Effector CD8-positive, alpha-beta T cell (primary cell): ENCODE data around the gene MUC5AC.
"Not testable (repeated sequence)": the region's sequence is repeated elsewhere in the genome, so short reads cannot be mapped to it uniquely, and the experiment has no call there.

Source experiments
- DNase-seq: peaks from one replicate; lab custom pipeline; 2025; lab: John Stamatoyannopoulos, UW

The MUC5AC gene

DNA sequence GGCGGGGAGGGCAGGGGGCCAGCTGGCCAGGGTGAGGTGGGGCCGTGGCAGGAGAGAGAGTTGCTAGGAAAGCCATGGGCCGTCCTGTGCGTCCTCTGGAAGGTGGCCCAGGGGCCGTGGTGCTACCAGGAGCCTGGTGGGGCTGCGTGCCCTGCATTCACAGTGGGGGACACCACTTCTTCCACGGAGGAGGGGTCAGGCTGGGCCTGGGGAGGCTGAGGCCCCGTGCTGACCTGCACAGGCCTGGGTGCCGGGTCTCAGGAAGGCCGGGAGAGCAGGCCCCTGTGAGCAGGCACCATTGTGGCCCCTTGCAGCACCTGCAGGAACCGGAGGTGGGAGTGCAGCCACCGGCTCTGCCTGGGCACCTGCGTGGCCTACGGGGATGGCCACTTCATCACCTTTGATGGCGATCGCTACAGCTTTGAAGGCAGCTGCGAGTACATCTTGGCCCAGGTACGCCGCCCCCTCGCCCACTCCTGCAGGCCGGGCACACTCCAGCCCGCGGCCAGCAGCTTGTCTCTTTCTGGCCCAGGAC, 77.1 kb downstream of the MUC5AC start:
- no peak for DNase-seq

DNA sequence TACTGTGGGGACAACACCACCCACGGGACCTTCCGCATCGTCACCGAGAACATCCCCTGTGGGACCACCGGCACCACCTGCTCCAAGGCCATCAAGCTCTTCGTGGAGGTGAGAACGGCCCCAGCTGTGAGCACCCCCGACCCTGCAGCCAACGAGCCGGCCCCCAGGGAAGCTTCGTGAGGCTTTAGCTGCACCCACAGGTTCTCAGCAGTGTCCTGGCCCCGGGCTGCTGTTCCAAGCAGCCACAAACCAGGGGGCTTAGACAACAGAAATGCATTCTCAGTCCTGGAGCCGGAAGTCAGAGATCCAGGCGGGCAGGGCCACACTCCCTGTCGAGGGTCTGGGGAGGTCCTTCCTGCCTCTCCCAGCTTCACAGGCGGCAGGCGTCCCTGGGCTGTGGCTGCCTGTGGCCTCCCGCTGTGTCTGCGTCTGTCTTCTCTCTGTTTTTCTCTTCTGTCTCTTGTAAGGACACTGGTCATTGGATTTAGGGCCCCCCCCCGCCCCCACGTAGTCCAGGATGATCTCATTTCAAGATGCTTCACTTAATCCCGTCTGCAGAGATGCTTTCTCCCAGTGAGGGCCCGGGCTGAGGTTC, 77.7 kb downstream of the MUC5AC start:
- no peak for DNase-seq

DNA sequence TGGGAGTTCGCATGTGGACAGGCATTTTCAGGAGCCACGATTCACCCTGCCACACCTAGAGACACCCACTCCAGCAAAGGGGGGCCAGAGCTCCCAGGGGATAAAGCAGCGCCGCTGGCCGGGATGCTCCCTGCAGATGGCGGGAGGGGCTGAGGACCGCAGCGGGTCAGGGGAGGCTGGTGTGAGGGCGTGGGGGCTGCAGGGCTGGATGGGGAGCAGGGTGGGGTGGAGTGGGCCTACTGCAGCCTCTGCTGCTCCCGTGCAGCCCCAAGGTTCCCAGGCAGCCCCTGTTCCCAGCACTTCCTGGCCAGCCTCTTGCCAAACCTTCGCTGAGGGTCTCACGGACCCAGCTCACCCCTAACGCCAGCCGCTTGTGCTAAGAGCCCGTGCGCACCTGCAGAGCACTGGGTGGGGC, 78.2 kb downstream of the MUC5AC start:
- DNase-seq = no peak

DNA sequence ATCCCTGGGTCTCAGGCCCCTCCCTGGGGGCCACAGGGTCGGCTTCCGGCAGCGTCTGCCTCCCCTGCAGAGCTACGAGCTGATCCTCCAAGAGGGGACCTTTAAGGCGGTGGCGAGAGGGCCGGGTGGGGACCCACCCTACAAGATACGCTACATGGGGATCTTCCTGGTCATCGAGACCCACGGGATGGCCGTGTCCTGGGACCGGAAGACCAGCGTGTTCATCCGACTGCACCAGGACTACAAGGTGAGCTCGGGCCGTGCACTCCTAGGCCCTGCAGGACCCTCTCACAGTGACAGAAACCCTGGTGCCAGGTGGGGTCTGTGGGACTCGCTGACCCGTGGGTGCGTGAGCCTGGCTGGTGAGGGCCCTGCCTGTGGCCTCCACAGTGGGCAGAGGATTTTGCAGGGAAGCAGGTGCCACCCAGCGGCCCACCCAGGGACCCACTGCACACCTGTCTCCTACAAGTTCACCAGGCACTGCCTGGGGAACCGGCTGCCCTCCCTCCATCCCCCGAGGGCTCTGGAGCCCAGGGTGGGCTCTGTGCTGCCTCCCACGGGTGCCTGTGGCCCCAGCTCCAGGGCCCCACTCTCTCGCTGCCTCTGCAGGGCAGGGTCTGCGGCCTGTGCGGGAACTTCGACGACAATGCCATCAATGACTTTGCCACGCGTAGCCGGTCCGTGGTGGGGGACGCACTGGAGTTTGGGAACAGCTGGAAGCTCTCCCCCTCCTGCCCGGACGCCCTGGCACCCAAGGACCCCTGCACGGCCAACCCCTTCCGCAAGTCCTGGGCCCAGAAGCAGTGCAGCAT, 78.8 kb downstream of the MUC5AC start:
- no peak for DNase-seq

DNA sequence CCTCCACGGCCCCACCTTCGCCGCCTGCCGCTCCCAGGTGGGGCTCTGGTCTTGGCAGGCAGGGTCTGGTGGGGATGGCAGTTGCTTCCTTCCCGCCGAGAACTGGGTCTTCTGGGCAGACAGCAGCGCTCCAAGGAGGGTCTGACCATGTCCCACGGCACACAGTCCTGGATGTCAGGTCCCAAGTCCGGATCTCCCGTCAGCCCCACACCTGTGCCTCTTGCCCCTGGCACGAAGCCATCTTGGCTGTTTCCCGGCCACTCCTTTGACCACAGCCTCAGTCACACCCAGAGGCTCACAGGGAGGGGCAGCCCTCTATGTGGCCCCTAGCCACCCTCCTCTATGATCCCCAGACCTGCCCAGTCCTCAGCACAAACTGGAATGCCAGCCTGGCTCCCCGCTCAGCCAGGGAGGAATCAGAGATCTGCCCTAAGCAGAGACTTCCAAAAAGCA, 79.4 kb downstream of the MUC5AC start:
- no peak for DNase-seq

DNA sequence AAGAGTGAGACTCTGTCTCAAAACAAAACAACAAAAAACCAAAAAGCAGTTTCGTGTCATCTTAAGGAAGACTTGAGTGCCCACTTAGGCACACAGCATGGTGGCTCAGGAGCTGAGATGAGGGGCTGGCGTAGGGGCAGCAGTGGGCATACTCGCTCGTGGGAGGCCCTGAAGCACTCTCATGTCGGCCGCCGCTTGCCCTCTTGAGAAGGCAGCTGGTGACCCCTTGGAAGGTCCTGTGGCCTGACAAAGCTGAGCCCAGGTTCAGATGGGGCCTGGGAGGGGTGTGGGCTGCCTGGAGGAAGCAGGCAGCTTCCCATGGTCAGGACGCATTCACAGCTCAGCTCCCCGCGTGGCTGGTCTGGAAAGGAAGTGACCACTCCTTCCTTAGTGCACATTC, 80.1 kb downstream of the MUC5AC start:
- no peak for DNase-seq

DNA sequence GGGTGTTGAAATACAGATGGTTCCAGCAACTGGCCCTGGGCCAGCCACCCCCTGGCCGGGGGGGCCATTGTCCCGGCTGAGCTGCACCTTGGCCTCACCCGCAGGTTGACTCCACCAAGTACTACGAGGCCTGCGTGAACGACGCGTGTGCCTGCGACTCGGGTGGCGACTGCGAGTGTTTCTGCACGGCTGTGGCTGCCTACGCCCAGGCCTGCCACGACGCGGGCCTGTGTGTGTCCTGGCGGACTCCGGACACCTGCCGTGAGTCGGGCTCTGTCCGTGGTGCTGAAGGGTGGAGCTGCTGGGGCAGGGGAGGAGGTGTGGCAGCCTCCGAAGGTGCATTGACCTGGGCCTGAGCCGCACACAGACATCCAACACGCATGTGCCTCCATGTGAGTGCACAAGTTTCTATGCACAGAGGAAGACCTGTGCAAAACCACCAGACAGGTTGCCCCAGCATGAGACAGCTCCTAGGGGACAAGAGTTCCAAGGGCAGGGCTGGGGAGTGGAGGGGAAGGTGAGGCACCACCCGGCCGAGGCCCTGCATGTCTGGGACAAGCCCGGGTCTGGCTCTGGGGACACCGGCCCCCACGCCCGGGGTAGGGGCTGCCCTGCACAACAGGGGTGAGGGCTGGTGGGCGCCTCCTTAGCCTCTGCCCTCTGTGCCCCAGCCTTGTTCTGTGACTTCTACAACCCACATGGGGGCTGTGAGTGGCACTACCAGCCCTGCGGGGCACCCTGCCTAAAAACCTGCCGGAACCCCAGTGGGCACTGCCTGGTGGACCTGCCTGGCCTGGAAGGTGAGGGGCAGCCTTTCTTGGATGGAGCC, 81.2 kb downstream of the MUC5AC start:
- no peak for DNase-seq

DNA sequence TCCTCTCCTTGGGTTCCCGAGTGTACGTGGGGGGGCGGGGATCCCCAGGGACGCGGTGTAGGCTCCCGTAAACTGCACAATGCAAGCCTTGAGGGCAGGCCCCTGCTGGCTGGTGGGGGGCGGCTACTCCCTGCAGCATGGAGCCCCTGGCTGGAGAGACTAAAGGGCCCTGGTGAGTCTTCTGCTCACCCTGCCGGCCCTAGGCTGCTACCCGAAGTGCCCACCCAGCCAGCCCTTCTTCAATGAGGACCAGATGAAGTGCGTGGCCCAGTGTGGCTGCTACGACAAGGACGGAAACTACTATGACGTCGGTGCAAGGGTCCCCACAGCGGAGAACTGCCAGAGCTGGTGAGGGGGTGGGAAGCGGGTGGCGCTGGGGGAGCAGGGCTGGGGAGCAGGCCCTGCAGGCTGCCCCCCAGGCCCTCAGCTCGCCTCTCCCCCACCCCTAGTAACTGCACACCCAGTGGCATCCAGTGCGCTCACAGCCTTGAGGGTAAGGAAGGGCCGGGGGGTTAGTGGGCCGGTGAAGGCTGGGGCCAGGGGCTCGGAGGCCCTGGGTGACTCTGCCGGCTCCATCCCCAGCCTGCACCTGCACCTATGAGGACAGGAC, 81.9 kb downstream of the MUC5AC start:
- DNase-seq = no peak

DNA sequence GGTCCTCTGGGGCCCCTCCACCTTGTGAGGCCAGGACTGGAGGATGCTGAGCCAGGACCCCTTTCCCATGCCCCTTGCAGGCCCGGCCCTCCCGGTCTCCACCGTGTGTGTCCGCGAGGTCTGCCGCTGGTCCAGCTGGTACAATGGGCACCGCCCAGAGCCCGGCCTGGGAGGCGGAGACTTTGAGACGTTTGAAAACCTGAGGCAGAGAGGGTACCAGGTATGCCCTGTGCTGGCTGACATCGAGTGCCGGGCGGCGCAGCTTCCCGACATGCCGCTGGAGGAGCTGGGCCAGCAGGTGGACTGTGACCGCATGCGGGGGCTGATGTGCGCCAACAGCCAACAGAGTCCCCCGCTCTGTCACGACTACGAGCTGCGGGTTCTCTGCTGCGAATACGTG, 83.0 kb downstream of the MUC5AC start:
- no peak for DNase-seq

DNA sequence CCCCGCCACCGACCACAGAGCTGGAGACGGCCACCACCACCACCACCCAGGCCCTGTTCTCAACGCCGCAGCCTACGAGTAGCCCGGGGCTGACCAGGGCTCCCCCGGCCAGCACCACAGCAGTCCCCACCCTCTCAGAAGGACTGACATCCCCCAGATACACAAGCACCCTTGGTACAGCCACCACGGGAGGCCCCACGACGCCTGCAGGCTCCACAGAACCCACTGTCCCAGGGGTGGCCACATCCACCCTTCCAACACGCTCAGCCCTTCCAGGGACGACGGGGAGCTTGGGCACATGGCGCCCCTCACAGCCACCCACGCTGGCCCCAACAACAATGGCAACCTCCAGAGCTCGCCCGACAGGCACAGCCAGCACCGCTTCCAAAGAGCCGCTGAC, 84.0 kb downstream of the MUC5AC start:
- no peak for DNase-seq

DNA sequence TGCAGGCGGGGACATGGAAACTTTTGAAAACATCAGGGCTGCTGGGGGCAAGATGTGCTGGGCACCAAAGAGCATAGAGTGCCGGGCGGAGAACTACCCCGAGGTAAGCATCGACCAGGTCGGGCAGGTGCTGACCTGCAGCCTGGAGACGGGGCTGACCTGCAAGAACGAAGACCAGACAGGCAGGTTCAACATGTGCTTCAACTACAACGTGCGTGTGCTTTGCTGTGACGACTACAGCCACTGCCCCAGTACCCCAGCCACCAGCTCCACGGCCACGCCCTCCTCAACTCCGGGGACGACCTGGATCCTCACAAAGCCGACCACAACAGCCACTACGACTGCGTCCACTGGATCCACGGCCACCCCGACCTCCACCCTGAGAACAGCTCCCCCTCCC, 84.5 kb downstream of the MUC5AC start:
- DNase-seq = no peak

DNA sequence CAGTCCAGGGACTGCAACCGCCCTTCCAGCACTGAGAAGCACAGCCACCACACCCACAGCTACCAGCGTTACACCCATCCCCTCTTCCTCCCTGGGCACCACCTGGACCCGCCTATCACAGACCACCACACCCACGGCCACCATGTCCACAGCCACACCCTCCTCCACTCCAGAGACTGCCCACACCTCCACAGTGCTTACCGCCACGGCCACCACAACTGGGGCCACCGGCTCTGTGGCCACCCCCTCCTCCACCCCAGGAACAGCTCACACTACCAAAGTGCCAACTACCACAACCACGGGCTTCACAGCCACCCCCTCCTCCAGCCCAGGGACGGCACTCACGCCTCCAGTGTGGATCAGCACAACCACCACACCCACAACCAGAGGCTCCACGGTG, 85.0 kb downstream of the MUC5AC start:
- DNase-seq = not testable (repeated sequence)

DNA sequence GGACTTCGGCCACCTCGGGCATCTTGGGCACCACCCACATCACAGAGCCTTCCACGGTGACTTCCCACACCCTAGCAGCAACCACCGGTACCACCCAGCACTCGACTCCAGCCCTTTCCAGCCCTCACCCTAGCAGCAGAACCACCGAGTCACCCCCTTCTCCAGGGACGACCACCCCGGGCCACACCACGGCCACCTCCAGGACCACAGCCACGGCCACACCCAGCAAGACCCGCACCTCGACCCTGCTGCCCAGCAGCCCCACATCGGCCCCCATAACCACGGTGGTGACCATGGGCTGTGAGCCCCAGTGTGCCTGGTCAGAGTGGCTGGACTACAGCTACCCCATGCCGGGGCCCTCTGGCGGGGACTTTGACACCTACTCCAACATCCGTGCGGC, 85.8 kb downstream of the MUC5AC start:
- DNase-seq = not testable (repeated sequence)

DNA sequence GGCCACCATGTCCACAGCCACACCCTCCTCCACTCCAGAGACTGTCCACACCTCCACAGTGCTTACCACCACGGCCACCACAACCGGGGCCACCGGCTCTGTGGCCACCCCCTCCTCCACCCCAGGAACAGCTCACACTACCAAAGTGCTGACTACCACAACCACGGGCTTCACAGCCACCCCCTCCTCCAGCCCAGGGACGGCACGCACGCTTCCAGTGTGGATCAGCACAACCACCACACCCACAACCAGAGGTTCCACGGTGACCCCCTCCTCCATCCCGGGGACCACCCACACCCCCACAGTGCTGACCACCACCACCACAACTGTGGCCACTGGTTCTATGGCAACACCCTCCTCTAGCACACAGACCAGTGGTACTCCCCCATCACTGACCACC, 86.8 kb downstream of the MUC5AC start:
- DNase-seq = not testable (repeated sequence)

DNA sequence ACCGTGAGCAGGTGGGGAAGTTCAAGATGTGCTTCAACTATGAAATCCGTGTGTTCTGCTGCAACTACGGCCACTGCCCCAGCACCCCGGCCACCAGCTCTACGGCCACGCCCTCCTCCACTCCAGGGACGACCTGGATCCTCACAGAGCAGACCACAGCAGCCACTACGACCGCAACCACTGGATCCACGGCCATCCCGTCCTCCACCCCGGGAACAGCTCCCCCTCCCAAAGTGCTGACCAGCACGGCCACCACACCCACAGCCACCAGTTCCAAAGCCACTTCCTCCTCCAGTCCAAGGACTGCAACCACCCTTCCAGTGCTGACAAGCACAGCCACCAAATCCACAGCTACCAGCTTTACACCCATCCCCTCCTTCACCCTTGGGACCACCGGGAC, 88.0 kb downstream of the MUC5AC start:
- not testable (repeated sequence) for DNase-seq

DNA sequence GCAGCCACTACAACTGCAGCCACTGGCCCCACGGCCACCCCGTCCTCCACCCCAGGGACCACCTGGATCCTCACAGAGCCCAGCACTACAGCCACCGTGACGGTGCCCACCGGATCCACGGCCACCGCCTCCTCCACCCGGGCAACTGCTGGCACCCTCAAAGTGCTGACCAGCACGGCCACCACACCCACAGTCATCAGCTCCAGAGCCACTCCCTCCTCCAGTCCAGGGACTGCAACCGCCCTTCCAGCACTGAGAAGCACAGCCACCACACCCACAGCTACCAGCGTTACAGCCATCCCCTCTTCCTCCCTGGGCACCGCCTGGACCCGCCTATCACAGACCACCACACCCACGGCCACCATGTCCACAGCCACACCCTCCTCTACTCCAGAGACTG, 88.5 kb downstream of the MUC5AC start:
- not testable (repeated sequence) for DNase-seq

DNA sequence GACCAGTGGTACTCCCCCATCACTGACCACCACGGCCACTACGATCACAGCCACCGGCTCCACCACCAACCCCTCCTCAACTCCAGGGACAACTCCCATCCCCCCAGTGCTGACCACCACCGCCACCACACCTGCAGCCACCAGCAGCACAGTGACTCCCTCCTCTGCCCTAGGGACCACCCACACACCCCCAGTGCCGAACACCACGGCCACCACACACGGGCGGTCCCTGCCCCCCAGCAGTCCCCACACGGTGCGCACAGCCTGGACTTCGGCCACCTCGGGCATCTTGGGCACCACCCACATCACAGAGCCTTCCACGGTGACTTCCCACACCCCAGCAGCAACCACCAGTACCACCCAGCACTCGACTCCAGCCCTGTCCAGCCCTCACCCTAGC, 89.3 kb downstream of the MUC5AC start:
- not testable (repeated sequence) for DNase-seq

DNA sequence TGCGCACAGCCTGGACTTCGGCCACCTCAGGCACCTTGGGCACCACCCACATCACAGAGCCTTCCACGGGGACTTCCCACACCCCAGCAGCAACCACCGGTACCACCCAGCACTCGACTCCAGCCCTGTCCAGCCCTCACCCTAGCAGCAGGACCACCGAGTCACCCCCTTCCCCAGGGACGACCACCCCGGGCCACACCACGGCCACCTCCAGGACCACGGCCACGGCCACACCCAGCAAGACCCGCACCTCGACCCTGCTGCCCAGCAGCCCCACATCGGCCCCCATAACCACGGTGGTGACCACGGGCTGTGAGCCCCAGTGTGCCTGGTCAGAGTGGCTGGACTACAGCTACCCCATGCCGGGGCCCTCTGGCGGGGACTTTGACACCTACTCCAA, 91.2 kb downstream of the MUC5AC start:
- DNase-seq = not testable (repeated sequence)

DNA sequence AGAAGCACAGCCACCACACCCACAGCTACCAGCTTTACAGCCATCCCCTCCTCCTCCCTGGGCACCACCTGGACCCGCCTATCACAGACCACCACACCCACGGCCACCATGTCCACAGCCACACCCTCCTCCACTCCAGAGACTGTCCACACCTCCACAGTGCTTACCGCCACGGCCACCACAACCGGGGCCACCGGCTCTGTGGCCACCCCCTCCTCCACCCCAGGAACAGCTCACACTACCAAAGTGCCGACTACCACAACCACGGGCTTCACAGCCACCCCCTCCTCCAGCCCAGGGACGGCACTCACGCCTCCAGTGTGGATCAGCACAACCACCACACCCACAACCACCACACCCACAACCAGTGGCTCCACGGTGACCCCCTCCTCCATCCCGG, 92.7 kb downstream of the MUC5AC start:
- DNase-seq = not testable (repeated sequence)
